ENCODE data around the gene TBX19. TPM values are rescaled to one million over a fixed set of nuclear protein-coding genes. Genes with fewer than 3 reads are reported as not detected.
A peak's percentile ranks its signal among the peaks of the same experiment; 100 is the strongest.

Gene TBX19
- polyA plus RNA-seq, 4 donors = 2.2 to 4.2 (median 2.9) TPM

DNA sequence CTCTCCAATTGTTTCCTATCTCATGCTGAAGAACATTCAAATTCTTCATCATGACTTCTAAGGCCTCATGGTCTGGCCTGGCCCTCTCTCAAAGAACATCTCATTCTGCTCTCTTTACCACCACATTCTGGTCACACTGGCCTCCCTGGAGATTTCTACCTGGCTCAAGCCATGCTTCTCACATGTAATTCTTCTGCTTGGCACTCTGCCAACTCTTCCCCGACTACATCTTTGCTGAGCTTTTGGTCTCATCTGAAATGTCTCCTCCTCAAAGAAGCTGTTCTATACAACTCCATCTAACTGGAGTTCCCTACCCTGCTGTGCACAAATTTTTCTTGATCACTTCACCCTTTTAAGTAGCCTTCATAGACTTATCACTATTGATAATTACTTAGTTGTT lies 1.4 kb upstream of the TBX19 start:
- DNase-seq (ENCODE audit: low read depth in 4 of 4, low spot score in 3 of 4) = no peak

DNA sequence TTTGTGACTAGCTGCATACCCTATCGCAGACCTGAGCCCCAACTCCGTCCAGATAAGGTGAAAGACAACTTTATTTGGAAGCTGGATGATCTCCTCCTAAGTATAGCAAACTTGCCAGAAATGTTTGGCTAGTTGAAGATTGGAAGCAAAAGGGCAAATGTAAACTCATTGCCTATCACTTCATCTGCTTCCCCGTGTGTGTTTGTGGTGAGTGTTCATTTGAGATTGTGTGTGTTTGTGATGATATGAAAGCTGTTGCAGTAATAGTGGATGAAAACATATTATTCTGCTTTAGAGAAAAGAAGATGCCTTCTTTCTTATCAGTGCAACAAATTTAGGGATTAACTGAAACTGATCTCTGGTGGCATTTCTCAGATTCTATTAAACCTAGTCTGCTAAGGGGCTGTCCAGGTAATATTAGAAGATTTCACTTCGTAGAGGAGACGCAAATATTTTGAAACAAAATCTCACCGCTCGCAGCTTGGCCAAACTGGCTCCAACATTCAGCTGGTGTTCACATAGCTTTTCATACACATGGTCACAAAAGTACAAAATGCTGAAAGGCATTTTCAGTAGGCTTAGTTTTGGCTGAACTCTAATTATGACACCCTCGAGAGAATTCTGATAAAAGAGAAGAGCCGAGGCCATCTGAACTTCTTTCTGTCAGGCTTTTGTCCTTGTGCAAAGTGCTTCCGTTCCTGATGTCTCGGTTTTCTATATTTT lies 1.1 kb downstream of the TBX19 start:
- DNase-seq (ENCODE audit: low read depth in 4 of 4, low spot score in 3 of 4) = no peak

DNA sequence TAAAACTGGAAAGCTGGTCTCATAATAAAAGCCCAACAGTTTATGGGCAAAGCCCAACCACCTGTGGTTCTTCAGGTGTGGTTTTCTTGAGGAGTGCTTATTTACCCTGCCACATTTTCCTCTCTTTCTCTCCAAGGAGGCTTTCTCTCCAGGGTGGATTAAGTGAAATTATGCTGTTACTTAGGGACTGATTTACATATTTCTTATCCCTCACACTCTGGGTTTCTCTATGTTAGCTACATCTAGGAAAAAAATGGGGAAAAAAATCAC lies 4.8 kb downstream of the TBX19 start:
- DNase-seq (ENCODE audit: low read depth in 4 of 4, low spot score in 3 of 4) = peak in 2 of 4 donors; percentile 18 to 22

DNA sequence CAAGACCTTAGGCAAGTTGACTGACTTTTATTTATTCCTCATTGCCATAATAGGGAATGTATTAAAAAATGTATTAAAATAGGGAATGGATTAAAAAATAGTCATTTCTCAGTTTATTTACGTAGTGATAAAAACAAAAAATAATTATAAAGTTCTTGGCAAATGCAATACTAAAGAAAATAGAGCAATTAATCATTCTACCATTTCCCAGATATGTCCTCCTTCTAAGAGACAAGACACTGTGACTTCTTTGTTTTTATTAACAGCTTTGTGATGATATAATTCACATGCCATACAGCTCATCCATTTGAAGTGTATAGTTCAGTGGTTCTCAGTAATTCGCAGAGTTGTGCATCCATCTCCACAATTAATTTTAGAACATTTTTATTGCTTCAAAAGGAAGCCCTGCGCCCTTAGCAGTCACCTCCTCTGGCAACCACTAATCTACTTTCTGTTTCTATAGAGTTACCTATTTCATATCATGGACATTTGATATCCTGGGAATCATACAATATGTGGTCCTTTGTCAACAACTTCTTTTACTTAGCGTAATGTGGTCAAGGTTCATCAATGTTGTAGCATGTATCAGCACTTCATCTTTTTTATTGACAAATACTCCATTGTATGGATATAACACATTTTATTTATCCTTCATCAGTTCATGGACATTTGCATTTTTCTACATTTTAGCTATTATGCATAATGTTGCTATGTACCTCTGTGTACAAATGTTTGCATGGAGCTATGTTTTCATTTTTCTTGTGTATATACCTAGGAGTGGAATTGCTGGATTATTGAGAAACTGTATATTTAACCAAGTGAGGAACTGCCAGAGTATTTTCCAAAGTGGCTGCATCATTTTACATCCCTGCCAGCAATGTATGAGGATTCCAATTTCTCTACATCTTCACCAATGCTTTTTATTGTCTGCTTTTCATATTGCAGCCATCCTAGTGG lies 5.6 kb downstream of the TBX19 start:
- DNase-seq (ENCODE audit: low read depth in 4 of 4, low spot score in 3 of 4) = no peak

GRCh38 chr1:168287237-168287664 lies 6.6 kb downstream of the TBX19 start:
- no peak for DNase-seq (ENCODE audit: low read depth in 4 of 4, low spot score in 3 of 4)

- DNase-seq (ENCODE audit: low read depth in 4 of 4, low spot score in 3 of 4) = no peak
Measured at GRCh38 chr1:168288311-168289052, 7.8 kb downstream of the TBX19 start.

- no peak for DNase-seq (ENCODE audit: low read depth in 4 of 4, low spot score in 3 of 4)
Measured at GRCh38 chr1:168291222-168291837, 10.7 kb downstream of the TBX19 start.

DNA sequence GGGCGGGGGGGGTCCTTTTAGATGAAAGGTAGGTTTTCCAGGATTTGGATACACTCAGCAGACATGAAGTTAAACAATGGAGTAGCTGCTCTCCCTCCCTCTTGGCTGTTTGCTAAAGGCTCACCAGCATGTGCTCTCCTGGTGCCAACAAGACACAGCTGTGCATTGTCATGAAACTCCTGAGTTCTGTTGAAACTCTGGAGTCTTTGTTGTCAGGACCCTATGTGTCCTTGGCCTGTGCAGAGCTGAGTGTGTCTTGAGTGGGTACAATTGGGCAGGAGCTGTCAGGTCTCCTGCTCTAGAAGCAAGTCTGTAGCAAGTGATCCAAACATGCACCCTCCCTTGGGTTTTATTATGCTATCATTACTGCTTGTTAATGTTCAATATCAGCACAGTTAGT lies 12.7 kb downstream of the TBX19 start:
- DNase-seq (ENCODE audit: low read depth in 4 of 4, low spot score in 3 of 4) = no peak

- DNase-seq (ENCODE audit: low read depth in 4 of 4, low spot score in 3 of 4) = no peak
Measured at GRCh38 chr1:168295411-168296114, 14.9 kb downstream of the TBX19 start.

- DNase-seq (ENCODE audit: low read depth in 4 of 4, low spot score in 3 of 4) = no peak
Measured at GRCh38 chr1:168297019-168297730, 16.5 kb downstream of the TBX19 start.

GRCh38 chr1:168298446-168298845 lies 17.8 kb downstream of the TBX19 start:
- no peak for DNase-seq (ENCODE audit: low read depth in 4 of 4, low spot score in 3 of 4)

DNA sequence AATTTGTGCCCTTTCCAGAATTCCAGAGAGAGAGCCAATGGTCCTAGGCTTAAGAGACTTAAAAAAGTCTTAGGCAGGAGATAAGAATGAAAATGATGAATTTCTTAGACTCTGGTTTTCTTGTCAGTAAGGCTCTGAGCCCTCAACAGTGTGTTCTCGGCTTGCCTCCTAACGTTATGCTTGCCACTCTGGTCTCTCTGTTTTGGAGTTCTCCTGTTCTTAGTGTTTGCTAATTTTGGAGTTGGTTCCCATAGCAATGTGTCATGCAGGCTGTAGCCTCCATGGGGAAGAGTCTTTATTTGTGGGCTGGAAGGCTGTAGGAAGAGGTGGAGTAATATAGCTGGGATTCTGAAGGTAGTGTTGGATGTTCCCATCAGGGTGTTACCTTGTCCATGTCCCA lies 19.9 kb downstream of the TBX19 start:
- no peak for DNase-seq (ENCODE audit: low read depth in 4 of 4, low spot score in 3 of 4)

GRCh38 chr1:168301664-168302320 lies 21.1 kb downstream of the TBX19 start:
- no peak for DNase-seq (ENCODE audit: low read depth in 4 of 4, low spot score in 3 of 4)

DNA sequence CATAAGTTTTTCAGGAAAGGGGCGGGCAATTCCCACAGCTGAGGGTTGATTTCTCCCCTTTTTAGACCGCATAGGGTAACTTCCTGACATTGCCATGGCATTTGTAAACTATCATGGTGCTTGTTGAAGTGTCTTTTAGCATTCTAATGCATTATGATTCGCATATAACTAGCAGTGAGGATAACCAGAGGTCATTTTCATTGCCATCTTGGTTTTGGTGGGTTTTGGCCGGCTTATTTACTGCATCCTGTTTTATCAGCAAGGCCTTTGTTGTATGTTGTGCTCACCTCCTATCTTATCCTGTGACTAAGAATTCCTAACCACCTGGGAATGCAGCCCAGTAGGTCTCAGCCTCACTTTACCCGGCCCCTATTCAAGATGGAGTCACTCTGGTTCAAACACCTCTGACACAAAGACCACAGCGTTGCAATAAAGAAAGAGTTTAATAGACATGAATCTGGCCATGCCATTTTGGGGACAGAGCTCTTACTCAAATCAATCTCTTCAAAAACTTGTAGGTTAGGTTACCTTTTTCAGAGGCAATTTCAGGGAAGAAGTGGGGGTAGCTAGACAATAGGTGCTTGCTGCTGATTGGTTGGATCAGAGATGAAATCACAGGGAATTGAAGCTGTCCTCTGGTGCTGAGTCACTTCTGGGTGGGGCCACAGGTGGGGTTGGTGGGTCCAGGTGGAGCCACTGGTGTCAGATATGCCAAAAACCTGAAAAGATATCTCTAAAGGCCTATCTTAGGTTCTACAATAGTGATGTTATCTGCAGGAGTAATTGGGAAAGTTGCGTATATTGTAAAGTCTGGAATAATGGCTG lies 23.3 kb downstream of the TBX19 start:
- no peak for DNase-seq (ENCODE audit: low read depth in 4 of 4, low spot score in 3 of 4)

DNA sequence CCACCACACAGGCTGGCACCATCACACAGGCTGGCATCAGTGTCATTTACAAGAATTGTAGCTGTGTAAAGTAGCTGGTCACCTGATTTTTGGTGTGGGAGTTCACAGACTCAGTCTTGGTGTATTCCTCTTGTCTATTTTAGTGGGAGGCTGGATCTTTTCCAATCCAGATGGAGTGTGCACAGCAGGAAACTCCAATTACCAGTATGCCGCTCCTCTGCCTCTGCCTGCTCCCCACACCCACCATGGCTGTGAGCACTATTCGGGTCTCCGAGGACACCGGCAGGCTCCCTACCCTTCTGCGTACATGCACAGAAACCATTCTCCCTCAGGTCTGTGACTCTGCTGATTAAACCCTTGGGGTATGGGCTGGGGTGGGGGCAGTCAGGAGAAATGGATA lies 24.2 kb downstream of the TBX19 start:
- no peak for DNase-seq (ENCODE audit: low read depth in 4 of 4, low spot score in 3 of 4)

DNA sequence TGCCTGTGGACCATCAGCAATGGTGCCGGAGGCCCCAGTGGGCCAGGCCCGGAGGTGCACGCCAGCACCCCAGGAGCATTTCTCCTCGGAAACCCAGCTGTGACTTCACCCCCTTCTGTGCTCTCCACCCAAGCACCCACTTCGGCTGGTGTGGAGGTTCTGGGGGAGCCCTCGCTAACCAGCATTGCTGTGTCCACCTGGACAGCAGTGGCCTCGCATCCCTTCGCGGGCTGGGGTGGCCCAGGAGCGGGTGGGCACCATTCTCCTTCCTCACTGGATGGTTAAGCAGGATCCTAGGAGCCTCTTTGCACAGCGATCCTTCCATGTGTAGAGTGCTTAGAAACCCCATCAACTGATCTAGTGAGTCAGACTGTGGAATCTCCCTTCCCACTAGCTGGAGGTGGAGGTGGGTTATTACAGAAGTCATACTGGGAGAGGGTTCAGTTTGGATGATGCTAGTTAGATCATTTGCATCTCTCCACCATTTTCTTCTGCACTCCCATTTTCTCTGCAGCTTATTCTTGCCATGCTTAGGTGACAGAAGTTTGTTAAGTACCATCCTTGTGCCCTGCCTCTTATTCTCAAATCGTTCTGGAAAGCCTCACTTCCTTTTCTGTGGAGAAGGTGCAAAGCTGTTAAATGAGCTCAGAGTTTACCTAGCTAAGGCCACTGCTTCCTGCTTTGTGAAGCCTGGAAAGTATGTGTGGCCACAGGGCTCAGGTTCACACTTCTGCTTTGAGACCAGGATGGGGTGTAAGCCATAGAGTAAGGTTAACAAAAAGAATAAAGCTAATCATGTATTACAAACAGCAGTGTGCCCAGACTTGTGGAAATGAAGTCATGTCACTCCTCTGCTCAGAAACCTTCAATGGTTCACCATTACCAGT lies 32.3 kb downstream of the TBX19 start:
- DNase-seq (ENCODE audit: low read depth in 4 of 4, low spot score in 3 of 4) = no peak

DNA sequence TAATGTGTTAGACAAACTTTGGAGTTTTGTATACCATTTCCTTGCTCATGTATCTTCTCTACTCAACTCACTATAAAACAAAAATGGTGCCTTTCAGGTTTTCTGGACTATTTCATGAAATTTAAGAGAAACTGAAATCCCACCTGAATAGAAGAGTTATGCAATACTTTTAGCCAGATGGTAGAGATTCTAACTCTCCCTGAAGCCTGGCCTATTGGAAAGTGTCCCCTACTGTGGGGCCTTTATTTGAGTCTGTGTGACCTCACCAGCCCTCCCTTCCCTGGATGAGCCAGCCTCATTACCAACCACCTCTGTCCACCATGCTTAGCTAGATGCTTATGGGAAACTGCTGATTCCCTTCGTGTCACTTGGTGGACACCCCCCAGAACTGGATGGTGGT lies 35.5 kb downstream of the TBX19 start:
- no peak for DNase-seq (ENCODE audit: low read depth in 4 of 4, low spot score in 3 of 4)

Data from left renal pelvis (tissue), 4 donors.